Activated B cell treated with CpG ODN at 0.5 μM for 24 hours (primary cell): ENCODE measurements around the gene CLDN22. TPM values are rescaled to one million over a fixed set of nuclear protein-coding genes. Genes with fewer than 3 reads are reported as not detected.

Experiments used
- ATAC-seq: fragments of 200-7000 bp; cut with Tn5 transposase; one replicate; pipeline ENCODE4 v1.10.0; 2021; ENCODE audit warnings: low read depth, mild to moderate bottlenecking, moderate library complexity
- CTCF ChIA-PET: fragments of 350-600 bp; sonication (Branson Sonifier 250); formaldehyde crosslinking; loops from one replicate; lab custom pipeline; 2021; ENCODE audit warnings: antibody characterized with exemption; lab: Charles Lee
- POLR2A ChIA-PET: fragments of 350-600 bp; sonication (Branson Sonifier 250); formaldehyde crosslinking; loops from one replicate; lab custom pipeline; 2021; ENCODE audit warnings: antibody characterized with exemption; lab: Charles Lee
- DNase-seq: peaks from one replicate; pipeline ENCODE4 v3.0.0; 2022
- H3K27ac Mint-ChIP-seq: one replicate; pipeline ENCODE4 v1.8.0; 2020; ENCODE audit warnings: mixed read lengths
- H3K27me3 Mint-ChIP-seq: one replicate; pipeline ENCODE4 v1.8.0; 2021; ENCODE audit warnings: mixed read lengths
- H3K36me3 Mint-ChIP-seq: one replicate; pipeline ENCODE4 v1.8.0; 2021; ENCODE audit warnings: low read depth, mixed read lengths
- H3K4me1 Mint-ChIP-seq: one replicate; pipeline ENCODE4 v1.8.0; 2021; ENCODE audit warnings: mixed read lengths
- H3K4me3 Mint-ChIP-seq: one replicate; pipeline ENCODE4 v1.8.0; 2020; ENCODE audit warnings: mild to moderate bottlenecking, mixed read lengths
- H3K9me3 Mint-ChIP-seq: one replicate; pipeline ENCODE4 v1.8.0; 2020; ENCODE audit warnings: mixed read lengths
- intact Hi-C: fragments of 100-400 bp; cut with micrococcal nuclease; formaldehyde crosslinking; loops from one replicate; pipeline ENCODE4 v1.15.1; 2024
- total RNA-seq: library from RNA; stranded (reverse); gene quantifications from 2 replicates; pipeline ENCODE4 v1.2.3, GENCODE V29; 2022
- TF ChIP-seq, protein P1 (sequence below): fragments of 200-600 bp; IDR thresholded peaks from one replicate; pipeline ENCODE4 v1.8.0; 2022; ENCODE audit warnings: antibody characterized with exemption, mild to moderate bottlenecking

The CLDN22 gene
- total RNA-seq, 1 donor from 2014 or later, result not detected

DNA sequence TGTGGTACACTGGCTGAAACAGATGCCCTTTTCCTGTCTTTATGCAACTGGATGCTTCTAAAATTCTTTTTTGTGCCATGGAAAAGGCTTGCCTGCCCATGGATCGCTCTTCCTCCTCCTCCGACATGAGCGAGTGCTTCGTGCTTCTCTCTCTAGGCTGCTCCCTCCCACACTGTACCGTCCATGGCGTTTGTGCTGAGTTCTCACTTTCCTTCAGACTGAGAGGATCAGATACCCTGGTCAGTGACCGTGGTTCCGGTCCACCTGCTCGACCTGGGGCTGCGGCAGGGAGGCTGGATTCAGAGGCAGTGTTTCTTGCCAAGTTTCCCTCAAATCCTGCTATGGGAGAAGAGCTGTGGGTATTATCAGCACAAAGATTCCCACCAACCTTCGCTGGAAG is 12.4 kb upstream of the CLDN22 start:
- H3K36me3 Mint-ChIP-seq, result no peaks in the 10 kb centered on the region
- ATAC-seq, result no peak
- no peak overlapping the region for H3K4me3 Mint-ChIP-seq
- H3K9me3 Mint-ChIP-seq, result no peaks in the 10 kb centered on the region
- intact Hi-C loops, result no loop called here
- H3K27ac Mint-ChIP-seq, result no peak overlapping the region
- ChIA-PET CTCF (no interaction called here), POLR2A (no interaction called here)
- TF ChIP-seq, protein P1, sequence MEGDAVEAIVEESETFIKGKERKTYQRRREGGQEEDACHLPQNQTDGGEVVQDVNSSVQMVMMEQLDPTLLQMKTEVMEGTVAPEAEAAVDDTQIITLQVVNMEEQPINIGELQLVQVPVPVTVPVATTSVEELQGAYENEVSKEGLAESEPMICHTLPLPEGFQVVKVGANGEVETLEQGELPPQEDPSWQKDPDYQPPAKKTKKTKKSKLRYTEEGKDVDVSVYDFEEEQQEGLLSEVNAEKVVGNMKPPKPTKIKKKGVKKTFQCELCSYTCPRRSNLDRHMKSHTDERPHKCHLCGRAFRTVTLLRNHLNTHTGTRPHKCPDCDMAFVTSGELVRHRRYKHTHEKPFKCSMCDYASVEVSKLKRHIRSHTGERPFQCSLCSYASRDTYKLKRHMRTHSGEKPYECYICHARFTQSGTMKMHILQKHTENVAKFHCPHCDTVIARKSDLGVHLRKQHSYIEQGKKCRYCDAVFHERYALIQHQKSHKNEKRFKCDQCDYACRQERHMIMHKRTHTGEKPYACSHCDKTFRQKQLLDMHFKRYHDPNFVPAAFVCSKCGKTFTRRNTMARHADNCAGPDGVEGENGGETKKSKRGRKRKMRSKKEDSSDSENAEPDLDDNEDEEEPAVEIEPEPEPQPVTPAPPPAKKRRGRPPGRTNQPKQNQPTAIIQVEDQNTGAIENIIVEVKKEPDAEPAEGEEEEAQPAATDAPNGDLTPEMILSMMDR, result no peak
- H3K4me1 Mint-ChIP-seq, result no peaks in the 10 kb centered on the region
- H3K27me3 Mint-ChIP-seq, result peaks cover 16% of the 10 kb centered on the region
- no peak for DNase-seq

DNA sequence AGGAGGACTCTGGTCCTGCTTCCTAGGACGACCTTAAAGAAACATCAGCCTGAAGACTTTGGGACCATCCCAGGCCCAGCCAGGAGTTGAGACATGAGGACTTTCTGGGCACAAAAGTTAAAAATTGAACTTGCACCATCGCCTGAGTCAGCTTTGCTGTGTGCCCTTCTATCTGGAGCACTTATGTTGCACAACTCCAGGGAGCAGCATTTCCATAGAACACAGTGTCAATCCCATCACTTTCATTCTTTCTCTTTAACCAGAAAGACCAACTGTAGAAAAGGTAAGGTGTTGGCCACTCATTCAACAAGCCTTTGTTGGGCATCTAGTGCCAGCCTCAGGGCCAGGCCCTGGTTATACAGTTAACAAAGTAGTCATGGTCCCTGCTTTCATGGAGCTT is 10.8 kb upstream of the CLDN22 start:
- ATAC-seq, result no peak
- H3K4me1 Mint-ChIP-seq, result no peaks in the 10 kb centered on the region
- no peak for DNase-seq
- TF ChIP-seq, protein P1, result no peak
- ChIA-PET CTCF (no interaction called here), POLR2A (no interaction called here)
- H3K9me3 Mint-ChIP-seq, result no peaks in the 10 kb centered on the region
- H3K4me3 Mint-ChIP-seq, result no peak overlapping the region
- intact Hi-C loops, result no loop called here
- no peaks in the 10 kb centered on the region for H3K36me3 Mint-ChIP-seq
- H3K27me3 Mint-ChIP-seq, result peaks cover 13% of the 10 kb centered on the region
- no peak overlapping the region for H3K27ac Mint-ChIP-seq

DNA sequence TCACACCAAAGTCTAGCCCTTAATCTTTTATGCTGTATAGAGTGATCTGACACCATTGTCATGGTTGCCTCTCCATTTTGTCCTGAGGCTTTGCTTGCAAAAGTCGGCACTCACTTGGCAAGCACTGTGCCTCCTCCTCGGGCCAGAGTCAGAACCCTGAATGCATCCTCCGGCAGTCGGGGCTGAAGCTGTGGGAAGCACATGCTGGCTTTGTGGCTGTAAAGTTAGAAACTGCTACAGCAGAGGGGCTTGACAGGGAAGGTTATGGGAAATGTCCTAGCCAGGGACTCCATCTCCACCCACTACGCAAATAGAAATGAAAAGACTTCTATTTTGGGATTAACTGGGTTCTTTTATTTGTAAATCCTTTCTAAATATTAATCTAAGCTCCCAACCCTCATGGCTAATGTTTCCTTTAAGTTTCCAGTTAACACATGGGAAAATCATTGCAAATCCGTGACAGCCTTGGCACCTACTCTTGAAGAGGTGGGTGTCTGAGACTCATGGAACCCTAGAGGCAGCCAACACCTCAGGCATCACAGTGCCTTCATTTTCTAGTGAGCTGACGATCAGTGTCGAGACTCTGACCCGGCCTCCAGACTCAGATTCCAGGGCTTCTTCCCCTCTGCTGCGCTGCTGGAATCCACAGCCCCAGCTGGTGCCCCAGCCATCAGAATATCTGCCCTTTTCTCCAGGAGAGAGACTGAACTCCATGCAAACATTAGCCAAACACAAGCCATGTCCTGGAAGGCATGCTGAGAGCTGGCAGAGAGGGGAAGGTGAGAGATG is 10.1 kb upstream of the CLDN22 start:
- Mint-ChIP-seq H3K36me3 (no peaks in the 10 kb centered on the region), H3K9me3 (no peaks in the 10 kb centered on the region), H3K4me1 (no peaks in the 10 kb centered on the region), H3K27me3 (peaks cover 10% of the 10 kb centered on the region), H3K4me3 (no peak overlapping the region), H3K27ac (no peak overlapping the region)
- DNase-seq (no peak), ATAC-seq (no peak)
- ChIA-PET CTCF (no interaction called here), POLR2A (no interaction called here)
- TF ChIP-seq, protein P1, result no peak
- intact Hi-C loops, result no loop called here

DNA sequence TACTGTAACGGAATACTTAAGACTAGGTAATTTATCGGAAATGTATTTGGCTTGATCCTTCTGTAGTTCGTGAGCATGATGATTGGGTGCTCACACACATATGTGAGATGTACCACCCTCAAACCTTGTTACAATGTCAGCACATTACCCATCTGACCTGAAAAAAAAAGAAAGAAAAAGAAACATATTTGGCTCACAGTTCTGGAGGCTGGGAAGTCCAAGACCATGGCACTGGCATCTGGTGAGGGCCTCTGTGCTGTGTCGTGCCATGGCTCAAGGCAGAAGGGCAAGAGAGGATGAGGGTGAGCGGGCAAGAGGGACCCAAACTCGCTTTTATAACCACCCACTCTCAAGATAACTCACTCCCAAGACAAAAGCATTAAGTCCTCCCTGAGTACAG is 9.2 kb upstream of the CLDN22 start:
- intact Hi-C loops, result no loop called here

DNA sequence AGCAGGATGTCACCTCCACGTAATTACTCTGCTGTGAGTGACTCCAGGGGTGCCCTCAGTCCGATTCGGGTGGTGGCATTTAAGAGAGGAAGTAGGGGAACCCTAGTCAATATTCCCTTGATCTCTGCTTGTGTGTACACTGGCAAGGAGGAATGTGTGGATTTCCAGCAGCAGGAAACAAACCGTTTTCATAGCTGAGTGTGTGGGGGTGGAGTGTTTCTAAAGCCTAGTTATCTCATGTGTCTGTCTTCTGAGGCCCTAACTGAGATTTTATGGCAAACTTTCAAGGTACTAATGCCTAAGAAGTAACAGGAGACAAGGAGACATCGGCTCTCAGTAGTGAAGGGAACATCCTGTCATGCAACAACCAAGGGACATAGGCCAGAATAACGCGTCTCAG is 8.8 kb upstream of the CLDN22 start:
- intact Hi-C loops, result no loop called here
- POLR2A ChIA-PET, result no interaction called here
- H3K4me3 Mint-ChIP-seq, result no peak overlapping the region
- no peaks in the 10 kb centered on the region for H3K36me3 Mint-ChIP-seq
- DNase-seq, result no peak
- peaks cover 7% of the 10 kb centered on the region for H3K27me3 Mint-ChIP-seq
- CTCF ChIA-PET, result no interaction called here
- H3K4me1 Mint-ChIP-seq, result no peaks in the 10 kb centered on the region
- no peaks in the 10 kb centered on the region for H3K9me3 Mint-ChIP-seq
- TF ChIP-seq, protein P1, result no peak
- no peak for ATAC-seq
- no peak overlapping the region for H3K27ac Mint-ChIP-seq

More for the DNA sequence above, 9.2 kb upstream of the CLDN22 start:
- ChIA-PET CTCF (no interaction called here), POLR2A (no interaction called here)
- Mint-ChIP-seq H3K4me1 (no peaks in the 10 kb centered on the region), H3K4me3 (no peak overlapping the region), H3K27me3 (peaks cover 10% of the 10 kb centered on the region), H3K9me3 (no peaks in the 10 kb centered on the region), H3K27ac (no peak overlapping the region), H3K36me3 (no peaks in the 10 kb centered on the region)
- TF ChIP-seq, protein P1, result no peak
- ATAC-seq (no peak), DNase-seq (no peak)
